ENCODE data around the gene LSMEM2.
"Not testable (repeated sequence)": the region's sequence is repeated elsewhere in the genome, so short reads cannot be mapped to it uniquely, and the experiment has no call there.

The LSMEM2 gene

DNA sequence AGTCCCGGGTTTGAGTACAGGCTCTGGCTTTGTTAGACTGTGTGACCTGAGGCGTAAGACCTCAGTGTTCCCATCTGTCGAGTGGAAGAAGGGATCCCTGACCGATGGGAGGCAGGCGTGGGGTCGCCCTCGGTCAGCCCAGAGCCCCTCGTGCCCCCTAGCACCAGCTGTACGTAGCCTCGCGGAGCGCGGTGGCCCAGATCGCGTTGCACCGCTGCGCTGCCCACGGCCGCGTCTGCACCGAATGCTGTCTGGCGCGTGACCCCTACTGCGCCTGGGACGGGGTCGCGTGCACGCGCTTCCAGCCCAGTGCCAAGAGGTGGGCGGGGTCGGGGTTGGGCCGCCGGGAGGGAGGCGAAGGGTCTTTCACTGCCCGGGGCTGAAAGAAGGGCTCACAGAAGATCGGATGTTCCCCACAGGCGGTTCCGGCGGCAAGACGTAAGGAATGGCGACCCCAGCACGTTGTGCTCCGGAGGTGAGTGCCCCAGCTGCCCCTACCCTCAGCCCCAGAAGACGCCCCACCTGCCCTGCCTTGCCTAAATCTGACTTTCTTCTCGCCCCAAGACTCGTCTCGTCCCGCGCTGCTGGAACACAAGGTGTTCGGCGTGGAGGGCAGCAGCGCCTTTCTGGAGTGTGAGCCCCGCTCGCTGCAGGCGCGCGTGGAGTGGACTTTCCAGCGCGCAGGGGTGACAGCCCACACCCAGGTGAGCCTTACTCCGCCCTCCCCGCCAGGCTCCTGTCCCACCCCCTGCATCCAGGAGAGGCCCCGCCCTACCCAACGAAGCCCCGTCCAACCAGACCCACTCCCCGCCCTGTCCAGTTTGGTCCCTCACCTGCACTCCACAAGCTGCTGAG is 3.5 kb upstream of the LSMEM2 start:
- ATAC-seq: no peak
- H3K27ac Mint-ChIP-seq: no peak overlapping the region
- no peaks in the 10 kb centered on the region for H3K9me3 Mint-ChIP-seq
- H3K4me3 Mint-ChIP-seq: peak overlapping the region; percentile 43
- peaks cover 43% of the 10 kb centered on the region for H3K27me3 Mint-ChIP-seq
- H3K36me3 Mint-ChIP-seq: no peaks in the 10 kb centered on the region
- peaks cover 43% of the 10 kb centered on the region for H3K4me1 Mint-ChIP-seq

DNA sequence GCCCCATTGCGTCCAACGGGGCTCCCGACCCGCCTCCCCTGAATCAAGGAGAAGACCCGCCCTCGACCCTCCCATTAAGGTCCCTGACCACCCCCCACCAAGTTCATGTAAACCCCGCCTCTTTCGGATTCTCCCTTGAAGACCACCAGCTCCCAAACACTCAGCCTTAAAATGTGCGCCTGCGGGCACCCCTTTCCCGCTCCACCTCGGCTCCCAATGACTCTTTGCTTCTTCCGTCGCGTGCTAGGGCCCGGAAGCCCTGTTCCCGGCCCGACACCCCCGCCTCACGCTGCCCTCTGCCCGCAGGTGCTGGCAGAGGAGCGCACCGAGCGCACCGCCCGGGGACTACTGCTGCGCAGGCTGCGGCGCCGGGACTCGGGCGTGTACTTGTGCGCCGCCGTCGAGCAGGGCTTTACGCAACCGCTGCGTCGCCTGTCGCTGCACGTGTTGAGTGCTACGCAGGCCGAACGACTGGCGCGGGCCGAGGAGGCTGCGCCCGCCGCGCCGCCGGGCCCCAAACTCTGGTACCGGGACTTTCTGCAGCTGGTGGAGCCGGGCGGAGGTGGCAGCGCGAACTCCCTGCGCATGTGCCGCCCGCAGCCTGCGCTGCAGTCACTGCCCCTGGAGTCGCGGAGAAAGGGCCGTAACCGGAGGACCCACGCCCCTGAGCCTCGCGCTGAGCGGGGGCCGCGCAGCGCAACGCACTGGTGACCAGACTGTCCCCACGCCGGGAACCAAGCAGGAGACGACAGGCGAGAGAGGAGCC is 2.7 kb upstream of the LSMEM2 start:
- no peak overlapping the region for H3K27ac Mint-ChIP-seq
- peaks cover 43% of the 10 kb centered on the region for H3K27me3 Mint-ChIP-seq
- peaks cover 43% of the 10 kb centered on the region for H3K4me1 Mint-ChIP-seq
- H3K9me3 Mint-ChIP-seq: no peaks in the 10 kb centered on the region
- peak overlapping the region; percentile 43 for H3K4me3 Mint-ChIP-seq
- H3K36me3 Mint-ChIP-seq: no peaks in the 10 kb centered on the region
- no peak for ATAC-seq

DNA sequence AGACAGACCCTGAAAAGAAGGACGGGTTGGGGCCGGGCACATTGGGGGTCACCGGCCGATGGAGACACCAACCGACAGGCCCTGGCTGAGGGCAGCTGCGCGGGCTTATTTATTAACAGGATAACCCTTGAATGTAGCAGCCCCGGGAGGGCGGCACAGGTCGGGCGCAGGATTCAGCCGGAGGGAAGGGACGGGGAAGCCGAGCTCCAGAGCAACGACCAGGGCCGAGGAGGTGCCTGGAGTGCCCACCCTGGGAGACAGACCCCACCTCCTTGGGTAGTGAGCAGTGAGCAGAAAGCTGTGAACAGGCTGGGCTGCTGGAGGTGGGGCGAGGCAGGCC is 2.2 kb upstream of the LSMEM2 start:
- H3K36me3 Mint-ChIP-seq: no peaks in the 10 kb centered on the region
- no peaks in the 10 kb centered on the region for H3K9me3 Mint-ChIP-seq
- no peak for ATAC-seq
- H3K4me1 Mint-ChIP-seq: peaks cover 38% of the 10 kb centered on the region
- H3K4me3 Mint-ChIP-seq: no peak overlapping the region
- H3K27me3 Mint-ChIP-seq: peaks cover 43% of the 10 kb centered on the region
- no peak overlapping the region for H3K27ac Mint-ChIP-seq

DNA sequence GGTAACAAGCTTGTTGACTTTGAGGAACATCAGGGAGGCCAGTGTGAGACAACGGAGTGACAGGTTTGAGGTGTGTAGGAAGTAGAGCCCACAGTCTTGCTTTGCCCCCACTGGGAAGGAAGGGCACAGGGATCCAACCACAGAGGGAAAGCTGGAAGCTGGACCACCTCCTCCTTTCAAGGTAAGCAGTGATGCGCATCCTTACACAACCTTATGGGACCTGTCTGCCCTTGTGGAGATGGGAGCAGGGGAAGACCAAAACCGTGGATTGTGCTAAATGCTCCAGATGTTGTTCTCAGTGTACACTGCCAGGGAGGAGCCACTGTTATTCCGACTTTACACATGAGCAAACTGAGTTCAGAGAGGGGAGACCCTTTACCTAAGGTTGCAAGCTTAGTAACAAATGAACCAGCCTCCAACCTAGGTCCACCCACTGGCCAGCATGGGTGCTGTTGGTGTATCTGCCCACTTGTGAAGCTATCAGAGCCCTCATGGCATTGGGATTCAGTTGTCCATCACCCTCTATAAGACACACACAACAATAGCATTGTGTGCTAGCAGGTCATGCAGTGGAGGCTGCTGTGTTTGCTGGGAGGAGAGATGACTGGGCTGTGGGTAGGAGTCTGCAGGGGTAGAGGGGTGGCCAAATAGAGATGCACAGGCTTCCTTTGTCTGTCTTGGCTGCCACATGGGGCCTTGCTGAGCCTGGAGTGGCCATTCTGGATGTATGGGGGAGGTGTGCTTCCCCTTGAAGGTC is 586 bp upstream of the LSMEM2 start:
- Mint-ChIP-seq H3K27ac (no peak overlapping the region), H3K27me3 (peaks cover 36% of the 10 kb centered on the region), H3K36me3 (no peaks in the 10 kb centered on the region), H3K9me3 (no peaks in the 10 kb centered on the region), H3K4me1 (peaks cover 28% of the 10 kb centered on the region), H3K4me3 (no peak overlapping the region)
- no peak for ATAC-seq

DNA sequence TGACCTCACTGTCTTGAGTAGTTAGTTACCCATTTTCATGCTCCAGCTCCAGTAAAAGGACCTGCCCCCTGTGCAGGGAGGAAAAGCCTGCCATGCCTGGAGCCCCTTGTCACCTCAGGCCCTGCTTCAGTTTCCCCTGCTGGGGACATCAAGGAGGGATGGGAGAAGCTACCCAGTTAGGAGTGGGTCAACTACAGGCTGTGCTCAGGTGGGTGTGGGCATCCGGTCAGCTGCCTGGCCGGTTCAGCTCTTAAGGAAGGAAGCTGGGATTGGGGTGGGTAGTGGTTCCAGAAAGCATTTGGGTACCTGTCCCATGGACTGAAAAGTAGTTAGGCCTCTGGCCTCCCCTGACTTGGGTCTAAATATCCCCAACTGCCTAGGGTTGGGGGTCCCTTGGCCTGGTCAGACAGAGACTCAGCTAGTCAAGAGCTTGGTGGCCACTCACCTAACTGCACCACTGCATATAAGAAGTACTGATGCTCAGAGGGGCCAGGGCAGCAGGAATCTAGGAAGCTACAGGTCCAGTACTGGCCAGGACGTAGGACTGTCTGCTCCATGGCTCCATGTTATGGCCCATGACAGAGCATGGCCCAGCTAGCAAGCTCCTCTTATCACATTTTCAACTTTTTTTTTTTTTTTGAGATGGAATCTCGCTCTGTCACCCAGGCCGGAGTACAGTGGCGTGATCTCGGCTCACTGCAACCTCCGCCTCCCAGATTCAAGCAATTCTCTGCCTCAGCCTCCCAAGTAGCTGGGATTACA is 549 bp downstream of the LSMEM2 start:
- Mint-ChIP-seq H3K36me3 (no peaks in the 10 kb centered on the region), H3K4me1 (peaks cover 20% of the 10 kb centered on the region), H3K27ac (no peak overlapping the region), H3K4me3 (no peak overlapping the region), H3K27me3 (peaks cover 26% of the 10 kb centered on the region), H3K9me3 (no peaks in the 10 kb centered on the region)
- no peak for ATAC-seq

DNA sequence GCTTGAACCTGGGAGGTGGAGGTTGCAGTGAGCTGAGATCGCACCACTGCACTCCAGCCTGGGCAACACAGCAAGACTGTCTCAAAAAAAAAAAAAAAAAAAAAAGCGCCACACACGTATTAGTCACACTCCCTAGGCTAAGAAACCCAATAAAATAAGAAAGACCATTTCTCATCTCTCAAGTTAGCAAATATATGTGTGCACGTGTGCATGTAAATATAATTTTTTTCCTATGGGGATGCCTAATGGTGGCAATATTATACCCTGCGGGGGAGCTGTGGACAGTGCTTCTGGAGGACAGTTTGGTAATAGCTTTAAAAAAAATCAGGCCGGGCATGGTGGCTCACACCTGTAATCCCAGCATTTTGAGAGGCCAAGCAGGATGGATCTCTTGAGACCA is 5.2 kb downstream of the LSMEM2 start:
- H3K9me3 Mint-ChIP-seq, H3K27ac Mint-ChIP-seq, ATAC-seq, H3K27me3 Mint-ChIP-seq, H3K4me1 Mint-ChIP-seq, H3K4me3 Mint-ChIP-seq: not testable (repeated sequence)
- peaks cover 21% of the 10 kb centered on the region for H3K36me3 Mint-ChIP-seq

DNA sequence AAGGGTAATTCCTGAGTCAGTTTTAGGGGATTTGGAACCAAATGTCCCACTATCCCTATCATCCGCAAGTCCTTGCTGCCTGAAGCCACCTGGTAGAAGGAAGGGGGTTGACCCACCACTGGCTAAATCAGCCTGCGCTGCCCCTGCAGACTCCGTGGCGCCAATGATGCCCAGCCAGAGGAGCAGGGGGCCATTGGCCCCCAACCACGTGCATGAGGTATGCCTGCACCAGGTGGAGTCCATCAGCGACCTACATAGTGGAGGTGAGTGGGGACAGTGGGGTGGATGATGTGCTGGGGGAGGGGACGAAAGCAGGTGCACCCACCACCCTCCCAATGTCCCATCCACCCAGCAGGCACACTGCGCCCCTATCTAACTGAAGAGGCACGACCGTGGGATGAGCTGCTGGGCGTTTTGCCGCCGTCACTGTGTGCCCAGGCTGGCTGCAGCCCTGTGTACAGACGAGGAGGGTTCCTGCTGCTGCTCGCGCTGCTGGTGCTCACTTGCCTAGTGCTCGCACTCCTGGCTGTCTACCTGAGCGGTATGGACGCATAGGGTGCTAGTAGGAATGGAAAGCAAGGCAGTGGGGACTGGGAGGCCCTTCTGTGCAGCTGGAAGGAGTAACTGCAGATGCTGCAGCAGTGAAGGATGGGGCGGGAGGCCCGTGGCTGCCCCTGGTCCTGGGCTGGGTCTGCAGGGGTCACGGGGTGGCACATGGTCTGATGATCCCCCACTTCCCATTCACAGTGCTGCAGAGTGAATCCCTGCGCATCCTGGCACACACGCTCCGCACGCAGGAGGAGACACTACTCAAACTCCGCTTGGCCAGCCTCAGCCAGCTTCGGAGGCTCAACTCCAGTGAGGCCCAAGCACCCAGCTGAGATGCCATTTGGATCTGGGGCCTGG is 7.7 kb downstream of the LSMEM2 start:
- Mint-ChIP-seq H3K9me3 (no peaks in the 10 kb centered on the region), H3K36me3 (peaks cover 27% of the 10 kb centered on the region), H3K4me3 (no peak overlapping the region), H3K4me1 (peaks cover 14% of the 10 kb centered on the region), H3K27ac (no peak overlapping the region), H3K27me3 (no peaks in the 10 kb centered on the region)
- ATAC-seq: peak; percentile 17

DNA sequence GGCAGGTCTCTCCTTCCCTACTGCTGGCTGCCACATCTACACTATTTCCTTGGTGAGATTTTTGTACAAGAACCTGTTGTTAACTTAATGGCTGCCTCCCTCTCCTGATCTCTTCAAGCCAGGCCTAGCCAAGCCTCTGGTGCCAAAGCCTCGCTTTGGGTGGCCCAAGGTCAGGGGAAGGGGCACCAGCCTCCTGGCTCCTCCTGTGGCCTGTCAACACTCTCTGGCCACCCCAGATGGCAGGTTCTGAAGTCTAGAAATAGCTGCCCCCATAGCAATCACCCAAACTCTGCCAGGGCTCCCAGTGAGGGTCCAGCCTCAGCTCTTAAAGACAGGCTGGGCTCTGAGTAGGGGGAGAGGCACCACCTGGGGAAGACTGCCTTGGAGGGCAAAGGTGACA is 8.4 kb downstream of the LSMEM2 start:
- peaks cover 18% of the 10 kb centered on the region for H3K4me1 Mint-ChIP-seq
- H3K36me3 Mint-ChIP-seq: peaks cover 27% of the 10 kb centered on the region
- H3K27me3 Mint-ChIP-seq: no peaks in the 10 kb centered on the region
- H3K9me3 Mint-ChIP-seq: no peaks in the 10 kb centered on the region
- H3K4me3 Mint-ChIP-seq: no peak overlapping the region
- H3K27ac Mint-ChIP-seq: no peak overlapping the region
- no peak for ATAC-seq

DNA sequence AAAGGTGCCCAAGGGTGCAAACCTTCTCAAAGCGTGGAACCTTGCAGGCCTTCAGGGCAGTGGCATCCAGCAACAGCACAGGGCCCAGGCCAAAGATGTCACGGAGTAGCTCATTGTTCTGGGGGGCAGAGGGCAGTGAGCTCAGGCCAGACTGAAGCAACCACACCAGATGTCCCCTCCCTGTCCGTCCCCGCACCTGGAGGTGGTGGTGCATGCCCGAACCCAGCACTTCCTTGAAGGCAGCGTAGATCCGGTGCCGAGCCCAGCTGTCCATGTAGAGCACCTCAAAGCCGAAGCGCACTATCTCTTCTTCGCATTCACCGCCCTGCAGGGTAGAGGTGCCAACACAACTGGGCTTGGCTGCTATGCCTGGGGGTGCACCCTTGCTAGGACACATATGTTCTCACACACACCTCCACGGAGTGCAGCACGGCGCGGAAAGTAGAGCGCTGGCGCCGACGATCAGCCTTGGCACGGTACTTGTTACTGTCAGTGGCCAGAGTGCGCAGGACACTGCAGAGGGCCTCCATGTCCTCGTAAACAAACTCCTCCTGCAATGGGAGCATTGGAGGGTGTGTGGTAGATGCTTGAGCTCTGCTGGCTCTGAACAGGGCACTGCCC is 9.6 kb downstream of the LSMEM2 start:
- no peaks in the 10 kb centered on the region for H3K27me3 Mint-ChIP-seq
- H3K9me3 Mint-ChIP-seq: no peaks in the 10 kb centered on the region
- H3K36me3 Mint-ChIP-seq: peaks cover 27% of the 10 kb centered on the region
- no peak for ATAC-seq
- no peak overlapping the region for H3K27ac Mint-ChIP-seq
- no peak overlapping the region for H3K4me3 Mint-ChIP-seq
- H3K4me1 Mint-ChIP-seq: peaks cover 30% of the 10 kb centered on the region

DNA sequence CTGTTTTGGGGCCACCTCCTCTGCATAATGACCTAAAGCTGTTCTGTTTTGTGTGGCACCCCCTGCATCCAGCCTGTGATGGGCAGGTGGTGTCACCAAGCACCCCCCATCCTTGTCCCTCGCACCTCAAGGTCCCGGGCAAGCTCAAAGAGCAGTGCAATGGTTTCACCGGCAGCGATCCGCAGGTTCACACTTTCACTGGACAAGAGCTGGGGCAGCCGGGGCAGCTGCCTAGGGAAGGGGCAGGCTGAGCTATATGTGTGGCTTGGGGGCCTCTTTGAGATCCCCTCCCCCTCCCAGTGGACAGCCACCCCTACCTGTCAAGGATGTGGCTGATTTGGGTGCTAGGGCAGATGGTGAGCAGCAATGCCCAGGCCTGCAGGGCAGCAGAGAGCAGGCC is 10.2 kb downstream of the LSMEM2 start:
- H3K9me3 Mint-ChIP-seq: no peaks in the 10 kb centered on the region
- peaks cover 27% of the 10 kb centered on the region for H3K36me3 Mint-ChIP-seq
- H3K27ac Mint-ChIP-seq: no peak overlapping the region
- no peaks in the 10 kb centered on the region for H3K27me3 Mint-ChIP-seq
- H3K4me3 Mint-ChIP-seq: no peak overlapping the region
- ATAC-seq: no peak
- peaks cover 30% of the 10 kb centered on the region for H3K4me1 Mint-ChIP-seq

DNA sequence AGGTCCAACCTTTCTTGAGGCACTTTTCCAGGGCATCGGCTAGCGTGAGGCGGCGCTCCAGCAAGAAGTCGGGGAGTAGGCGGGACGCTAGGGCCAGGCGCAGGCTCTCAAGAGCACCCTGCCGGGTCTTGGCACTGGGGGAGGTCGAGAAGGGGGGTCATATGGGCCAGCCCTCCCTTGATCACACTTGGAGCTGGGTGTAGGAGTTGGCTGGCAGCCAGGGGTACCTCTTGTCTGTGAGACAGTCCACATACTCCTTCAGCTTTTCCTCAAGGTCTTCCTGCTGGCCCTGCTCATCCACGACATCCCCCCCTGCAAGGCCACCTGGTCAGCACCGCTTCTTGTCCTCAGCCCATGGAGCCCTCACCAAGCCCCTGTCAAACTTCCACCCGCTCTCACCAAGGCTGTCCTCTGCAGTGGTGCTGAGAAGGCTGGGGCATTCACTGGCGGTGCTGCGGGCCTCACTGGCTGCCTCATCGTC is 11.3 kb downstream of the LSMEM2 start:
- Mint-ChIP-seq H3K9me3 (no peaks in the 10 kb centered on the region), H3K27ac (peak overlapping the region; percentile 95), H3K36me3 (peaks cover 27% of the 10 kb centered on the region), H3K4me3 (no peak overlapping the region), H3K27me3 (no peaks in the 10 kb centered on the region), H3K4me1 (peaks cover 30% of the 10 kb centered on the region)
- no peak for ATAC-seq

DNA sequence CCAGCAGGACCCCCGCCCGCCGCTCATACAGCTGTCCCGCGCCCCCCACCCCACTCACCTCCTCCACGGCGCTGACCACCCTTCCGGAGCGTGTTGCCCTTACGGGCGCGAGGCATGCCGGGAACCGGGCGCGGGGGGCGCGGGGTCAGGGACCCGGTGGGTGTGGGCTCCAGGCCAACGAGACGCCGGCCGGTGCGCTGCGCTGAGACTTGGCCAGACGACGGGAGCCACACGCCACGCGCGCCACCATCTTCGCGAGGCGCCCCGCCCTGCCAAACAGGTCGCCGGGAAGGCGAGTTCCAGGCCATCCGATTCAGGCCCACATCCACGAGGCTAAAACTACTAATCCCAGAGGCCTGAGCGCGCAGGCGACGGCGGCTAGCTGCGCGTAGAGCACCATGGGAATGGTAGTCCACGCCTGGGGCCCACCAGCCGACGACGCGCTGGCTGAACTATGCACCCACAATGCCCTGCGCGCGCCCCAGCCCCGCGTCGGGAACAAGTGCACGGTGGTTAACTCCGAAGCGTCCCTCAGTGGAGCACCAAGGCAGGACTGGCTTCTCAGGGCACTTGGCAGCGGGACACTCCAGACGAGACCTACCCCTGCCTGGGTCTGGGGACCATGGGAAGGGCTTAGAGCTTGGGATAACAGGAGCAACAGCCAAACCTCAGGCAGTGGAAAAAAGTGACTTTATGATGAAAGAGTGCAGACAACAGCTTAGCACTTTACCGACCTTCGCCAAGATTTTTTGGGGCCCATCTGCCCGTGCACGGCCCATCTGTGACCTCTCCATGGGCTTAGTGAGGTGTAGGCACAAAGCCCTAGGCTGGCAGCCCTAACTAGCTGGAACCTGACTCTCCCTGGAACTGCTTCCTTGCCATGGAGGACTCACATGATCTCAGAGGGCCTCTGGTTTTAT is 13.5 kb downstream of the LSMEM2 start, which contains the start of gene IFRD2:
IFRD2 (minus strand) TSS at position 271 of the 920 bp plus-strand sequence; CDS start at position 116, 155 bp downstream.
- Mint-ChIP-seq H3K4me1 (peaks cover 41% of the 10 kb centered on the region), H3K27me3 (no peaks in the 10 kb centered on the region)
- peak; percentile 99 for ATAC-seq

More for the DNA sequence above, 13.5 kb downstream of the LSMEM2 start, which contains the start of gene IFRD2:
- H3K27ac Mint-ChIP-seq: peak within 1 kb of the TSS; percentile 95
- no peaks in the 10 kb centered on the region for H3K9me3 Mint-ChIP-seq
- H3K36me3 Mint-ChIP-seq: peaks cover 26% of the 10 kb centered on the region
- H3K4me3 Mint-ChIP-seq: peak within 1 kb of the TSS; percentile 94

Measured in stimulated activated memory B cell treated with anti-CD40 and anti-IgM and Interleukin-4, amounts not matched to agents 10 μg/mL and 1 μg/mL and 100 μg/mL, for 72 hours (primary cell).